Prostate gland (tissue), 2 donors: Measurements from ENCODE around the gene PDE4D. TPM values are rescaled to one million over a fixed set of nuclear protein-coding genes. Genes with fewer than 3 reads are reported as not detected.

Source experiments
- DNase-seq: peaks from one replicate; pipeline ENCODE4 v3.0.0-alpha.2; 2019; ENCODE audit warnings: low spot score
- H3K27ac ChIP-seq, 2 donors: fragments of 200-600 bp; sonication (generic); 2 replicates each; pipeline ENCODE4 v1.5.1; 2017 to 2019
- H3K27me3 ChIP-seq: fragments of 200-600 bp; sonication (generic); replicated peaks from 2 replicates; pipeline ENCODE4 v1.5.1; 2019; ENCODE audit not compliant: insufficient read depth
- H3K36me3 ChIP-seq, 2 donors: fragments of 200-600 bp; sonication (generic); 1 replicate in 1 of 2; 2 replicates in 1 of 2; pipeline versions ENCODE4 v1.5.1 to v1.8.1; 2017 to 2019
- H3K4me1 ChIP-seq: fragments of 200-600 bp; sonication (generic); replicated peaks from 2 replicates; pipeline ENCODE4 v1.5.1; 2019
- H3K4me3 ChIP-seq, 2 donors: fragments of 200-600 bp; sonication (generic); 2 replicates each; pipeline ENCODE4 v1.5.1; 2017 to 2019
- H3K9me3 ChIP-seq: fragments of 200-600 bp; sonication (generic); 2 replicates; pipeline ENCODE4 v1.5.1; 2017
- CTCF ChIP-seq, 4 experiments: fragments of 200-600 bp in 2 of 4; fragments of 450-650 bp in 2 of 4; sonication (generic) in 2 of 4; IDR thresholded peaks; 1 replicate in 3 of 4; 2 replicates in 1 of 4; pipeline ENCODE4 v1.5.1; 2016 to 2019; ENCODE audit warnings: antibody characterized with exemption in 4 of 4, mild to moderate bottlenecking in 2 of 4, moderate library complexity in 2 of 4
- POLR2A ChIP-seq: fragments of 450-650 bp; IDR thresholded peaks from one replicate; pipeline ENCODE4 v1.6.1; 2016; ENCODE audit warnings: antibody characterized with exemption, mild to moderate bottlenecking
- POLR2AphosphoS5 ChIP-seq: sonication (generic); formaldehyde crosslinking; IDR thresholded peaks from one replicate; pipeline ENCODE4 v1.6.1; 2017; ENCODE audit warnings: antibody characterized with exemption
- WGBS: methylation state at CpG from one replicate; pipeline ENCODE4 v1.1.5; 2018; 5-methylcytosine and 5-hydroxymethylcytosine counted together
- intact Hi-C: fragments of 100-400 bp; cut with DNase I; formaldehyde crosslinking; loops from one replicate; pipeline ENCODE4 v1.14.2; 2022
- total RNA-seq, 2 donors: library from RNA; depleted of rRNA; stranded (reverse); fragments of >200 nt; gene quantifications; one replicate each; pipeline ENCODE4 v1.1.0, GENCODE V29; 2016

PDE4D gene
- total RNA-seq, 2 donors from 2014 or later: 64.2 to 75.6 TPM

GRCh38 chr5:59760785-59761348 lies 132.7 kb downstream of the PDE4D start:
- no peak for DNase-seq
- Histone ChIP-seq H3K27ac (no peak overlapping the region), H3K36me3 (no peaks in the 10 kb centered on the region), H3K4me3 (no peak overlapping the region), H3K4me1 (peaks cover 6% of the 10 kb centered on the region), H3K27me3 (no peaks in the 10 kb centered on the region), H3K9me3 (no peaks in the 10 kb centered on the region)
- intact Hi-C loops: no loop called here
- WGBS: 39% methylated on average over 2 of the region's 2 CpGs
- TF ChIP-seq POLR2AphosphoS5 (no peak), CTCF (IDR thresholded peaks at IDR 0.05) (no peak), POLR2A (no peak)

GRCh38 chr5:59759600-59760351 lies 133.8 kb downstream of the PDE4D start:
- no peak for DNase-seq
- Histone ChIP-seq H3K36me3 (no peaks in the 10 kb centered on the region), H3K9me3 (no peaks in the 10 kb centered on the region), H3K4me3 (no peak overlapping the region), H3K4me1 (peaks cover 6% of the 10 kb centered on the region), H3K27me3 (no peaks in the 10 kb centered on the region), H3K27ac (no peak overlapping the region)
- intact Hi-C loops: no loop called here
- TF ChIP-seq POLR2A (no peak), POLR2AphosphoS5 (no peak), CTCF (IDR thresholded peaks at IDR 0.05) (no peak)
- 73% methylated on average over 4 of the region's 4 CpGs for WGBS

GRCh38 chr5:59758566-59758965 lies 135.0 kb downstream of the PDE4D start:
- WGBS: 89% methylated on average over 1 of the region's 1 CpG
- intact Hi-C loops: no loop called here
- Histone ChIP-seq H3K4me1 (peaks cover 6% of the 10 kb centered on the region), H3K4me3 (no peak overlapping the region), H3K27ac (no peak overlapping the region), H3K27me3 (no peaks in the 10 kb centered on the region), H3K9me3 (no peaks in the 10 kb centered on the region), H3K36me3 (no peaks in the 10 kb centered on the region)
- no peak for DNase-seq
- TF ChIP-seq POLR2A (no peak), POLR2AphosphoS5 (no peak), CTCF (IDR thresholded peaks at IDR 0.05) (no peak)

GRCh38 chr5:59757442-59757841 lies 136.1 kb downstream of the PDE4D start:
- Histone ChIP-seq H3K27ac (no peak overlapping the region), H3K27me3 (no peaks in the 10 kb centered on the region), H3K4me3 (no peak overlapping the region), H3K4me1 (peaks cover 6% of the 10 kb centered on the region), H3K36me3 (no peaks in the 10 kb centered on the region), H3K9me3 (no peaks in the 10 kb centered on the region)
- TF ChIP-seq POLR2A: no peak
- no peak for TF ChIP-seq POLR2AphosphoS5
- TF ChIP-seq CTCF (IDR thresholded peaks at IDR 0.05): no peak
- DNase-seq: no peak
- intact Hi-C loops: no loop called here
- WGBS: 0% methylated on average over 1 of the region's 1 CpG
